HG02840 (cell line): ENCODE measurements around the gene KRT4.

Experiments
- ATAC-seq: cut with Tn5 transposase; IDR thresholded peaks from one replicate; pipeline ENCODE4 v1.9.1; 2021; ENCODE audit warnings: mild to moderate bottlenecking, moderate library complexity, moderate number of reproducible peaks; ENCODE audit not compliant: unreplicated experiment, low FRiP score

Gene KRT4

DNA sequence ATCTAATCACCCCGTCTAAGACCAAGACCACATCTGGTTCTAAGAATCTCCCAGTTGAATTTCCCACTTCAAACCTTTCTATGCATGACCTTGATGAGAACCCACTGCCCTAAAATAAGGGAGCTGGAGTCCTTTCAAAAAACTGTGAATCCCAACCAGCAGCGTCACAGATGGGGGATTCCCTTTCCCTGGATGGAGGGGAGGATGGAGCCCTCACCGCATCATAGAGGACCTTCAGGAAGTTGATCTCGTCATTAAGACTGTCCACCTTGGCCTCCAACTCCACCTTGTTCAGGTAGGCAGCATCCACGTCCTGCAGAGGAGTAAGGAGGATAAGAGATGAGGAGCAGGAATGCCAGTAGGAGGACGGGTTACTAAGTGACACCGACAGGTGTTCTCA, 4.8 kb downstream of the KRT4 start:
- no peak for ATAC-seq

DNA sequence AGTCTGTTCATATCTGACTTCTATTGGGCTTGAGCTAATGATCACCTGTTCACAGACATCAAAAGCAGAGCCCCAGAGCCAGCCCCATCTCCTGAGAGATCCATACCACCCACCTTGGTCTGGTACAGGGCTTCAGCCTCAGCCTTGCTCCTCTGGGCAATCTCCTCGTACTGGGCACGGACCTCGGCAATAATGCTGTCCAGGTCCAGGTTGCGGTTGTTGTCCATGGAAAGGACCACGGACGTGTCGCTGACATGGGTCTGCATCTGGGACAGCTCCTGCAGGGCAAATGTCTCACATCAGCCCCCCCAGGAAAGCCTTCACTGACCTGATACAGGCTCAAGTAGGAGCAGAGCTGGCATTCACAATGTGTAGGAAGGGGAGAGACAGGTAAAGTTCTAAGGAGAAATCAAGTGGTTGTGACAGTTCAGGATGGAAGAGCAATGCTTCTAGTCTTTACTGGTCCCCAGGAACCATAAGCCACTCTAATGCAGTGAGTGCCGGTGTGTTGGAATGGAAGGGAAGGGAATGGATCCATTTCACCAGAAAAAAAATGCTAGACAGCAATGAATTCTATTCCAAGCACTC, 5.2 kb downstream of the KRT4 start:
- no peak for ATAC-seq

DNA sequence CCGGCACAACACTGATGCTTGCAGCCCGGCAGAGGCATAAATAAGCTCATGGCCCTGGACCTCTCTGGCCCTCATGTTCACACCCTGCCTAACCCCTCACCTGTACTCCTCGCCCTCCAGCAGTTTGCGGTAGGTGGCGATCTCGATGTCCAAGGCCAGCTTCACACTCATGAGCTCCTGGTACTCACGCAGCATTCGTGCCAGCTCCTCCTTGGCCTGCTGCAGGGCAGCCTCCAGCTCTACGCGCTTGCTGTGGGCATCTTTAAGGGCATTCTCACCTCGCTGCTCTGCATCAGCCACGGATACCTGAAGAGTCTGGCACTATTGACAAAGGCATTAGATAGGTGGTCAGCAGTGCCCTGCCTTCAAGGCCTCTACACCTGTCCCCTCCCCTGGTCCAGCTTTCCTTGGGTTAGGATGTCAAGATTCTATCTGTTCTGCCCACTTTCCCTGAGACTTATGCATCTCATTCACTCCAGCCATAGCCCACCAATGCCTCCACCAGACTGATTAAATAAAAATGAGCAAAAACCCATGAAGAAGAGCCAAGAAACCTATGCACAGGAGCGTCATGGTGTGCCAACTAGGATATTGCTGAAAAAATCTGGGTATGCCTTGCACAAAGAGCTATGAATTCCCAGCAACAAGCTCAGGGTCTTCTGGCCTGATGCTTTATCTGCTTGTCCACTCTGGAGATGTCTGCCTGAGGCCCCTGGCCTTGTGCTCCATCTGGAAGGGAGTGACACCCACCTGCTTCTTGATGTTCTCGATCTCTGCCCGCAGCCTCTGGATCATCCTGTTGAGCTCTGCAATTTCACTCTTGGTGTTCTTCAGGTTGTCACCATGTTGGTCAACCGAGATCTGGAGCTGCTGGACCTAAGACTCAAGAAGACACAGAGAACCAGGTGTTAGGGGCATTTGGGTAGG, 6.1 kb downstream of the KRT4 start:
- ATAC-seq, result no peak

DNA sequence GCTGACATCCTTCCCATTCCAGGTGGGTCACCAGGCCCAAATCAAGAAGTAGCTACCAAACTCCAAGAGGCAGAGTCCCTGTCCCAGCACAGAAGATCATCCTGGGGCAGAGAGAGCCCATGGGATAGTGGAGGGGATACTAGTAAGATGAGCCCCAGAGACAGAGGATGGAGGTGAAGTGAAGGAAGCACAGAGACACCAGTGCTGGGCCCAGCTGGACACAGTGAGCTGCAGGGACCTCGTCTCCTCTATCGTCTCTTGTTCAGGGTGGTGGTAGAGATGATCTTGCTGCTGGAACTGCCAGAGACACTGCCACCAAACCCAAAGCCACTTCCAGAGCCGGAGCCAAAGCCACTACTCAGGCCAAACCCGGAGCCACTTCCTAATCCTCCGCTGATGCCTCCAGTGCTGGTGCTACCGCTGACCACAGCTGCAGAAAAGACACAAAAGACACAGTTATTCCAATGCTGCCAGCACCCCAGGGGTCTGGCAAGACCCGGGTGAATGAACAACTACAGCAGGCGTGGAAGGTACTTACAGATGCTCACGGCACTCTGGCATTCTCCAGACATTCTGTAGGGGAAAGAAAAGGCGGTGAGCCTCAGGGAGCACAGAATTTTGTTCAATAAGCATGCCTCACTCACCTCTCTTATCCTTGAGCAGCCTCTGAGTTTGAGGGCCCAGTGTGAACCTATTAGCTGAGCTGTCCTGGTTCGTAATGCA, 6.9 kb downstream of the KRT4 start:
- ATAC-seq, result no peak

DNA sequence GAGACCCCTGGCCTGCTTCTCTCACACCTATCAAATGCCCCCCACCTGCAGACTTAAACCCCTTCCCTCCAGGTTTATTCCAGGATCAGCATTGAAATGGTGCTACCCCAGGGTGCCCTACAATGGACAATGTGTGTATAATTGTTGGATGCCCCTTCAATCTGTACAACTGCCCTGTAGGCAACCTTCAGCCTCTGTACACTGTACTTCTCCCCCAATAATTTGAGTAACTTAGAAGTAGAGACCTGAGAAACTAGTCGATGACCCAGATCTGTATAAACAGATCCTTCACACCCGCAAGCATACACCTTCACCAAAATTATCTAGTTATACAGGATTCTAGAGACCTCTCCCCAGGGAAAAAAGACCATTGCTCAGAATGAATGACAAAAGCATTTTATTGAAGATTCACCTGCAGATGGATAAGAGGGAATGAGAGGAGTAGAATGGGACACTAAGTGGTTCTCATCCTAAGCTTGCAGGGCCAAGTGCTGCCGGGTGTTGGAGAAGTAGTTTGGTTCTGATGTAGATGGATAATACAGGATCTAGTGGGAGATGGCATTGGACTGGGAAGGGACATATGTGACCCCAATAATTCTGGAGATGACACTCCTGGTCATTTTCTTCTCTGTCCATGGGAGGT, 7.6 kb downstream of the KRT4 start:
- ATAC-seq, result no peak

DNA sequence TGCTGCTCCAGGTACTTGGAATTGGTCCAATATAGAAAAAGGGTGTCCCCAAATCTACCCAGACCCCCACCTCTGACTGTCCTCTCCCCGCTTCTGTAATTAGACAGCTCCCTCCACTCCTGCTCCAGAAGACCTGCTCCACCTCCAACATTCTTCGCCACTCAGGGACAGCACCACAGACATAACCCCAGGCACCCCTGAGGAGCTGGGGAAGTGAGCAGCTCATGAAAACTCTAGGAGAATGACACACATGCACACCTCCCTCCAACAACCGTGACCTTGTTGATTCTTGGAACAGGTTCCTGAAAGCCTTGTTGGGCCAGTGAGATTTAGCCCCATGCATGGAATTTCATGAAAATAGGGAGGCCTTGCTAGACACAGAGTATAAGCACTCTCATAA, 8.2 kb downstream of the KRT4 start:
- ATAC-seq, result no peak

DNA sequence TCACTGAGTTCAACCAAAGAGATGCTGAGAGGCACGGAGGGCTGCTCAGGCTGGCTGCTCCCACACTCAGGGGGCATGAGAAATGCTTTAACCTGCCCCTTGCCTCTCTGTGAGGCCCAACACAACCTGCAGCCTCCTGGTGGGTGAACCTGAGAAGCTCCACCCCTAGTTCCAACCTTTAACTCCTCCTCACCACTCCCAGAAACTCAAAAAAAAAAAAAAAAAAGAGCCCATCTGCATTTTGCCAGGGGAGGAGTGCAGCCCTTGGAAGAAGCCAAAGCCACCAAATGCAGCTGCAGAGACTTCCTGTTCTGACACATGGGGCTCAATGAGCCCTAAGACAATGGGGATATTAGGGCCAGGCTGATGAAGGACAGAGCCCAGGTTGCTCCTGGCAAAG, 8.9 kb downstream of the KRT4 start:
- ATAC-seq, result no peak

DNA sequence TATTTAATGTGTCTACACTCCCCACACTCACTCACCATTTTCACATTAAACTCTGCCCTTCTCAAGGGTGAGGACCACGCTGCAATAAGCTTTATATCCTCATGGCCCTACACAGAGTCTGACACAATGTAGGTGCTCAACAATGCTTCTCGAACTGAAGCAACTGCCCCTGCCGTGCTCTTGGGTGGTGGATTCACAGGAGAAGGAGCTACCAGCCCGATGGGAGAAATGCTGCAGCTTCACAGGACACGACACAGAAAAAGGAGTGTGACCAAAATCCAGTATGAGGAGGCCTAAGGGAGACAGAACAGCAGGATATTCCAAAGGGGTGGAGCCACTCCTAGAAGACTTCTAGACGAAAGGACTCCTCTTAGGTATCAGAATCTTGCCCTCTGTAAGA, 11.5 kb downstream of the KRT4 start:
- no peak for ATAC-seq

DNA sequence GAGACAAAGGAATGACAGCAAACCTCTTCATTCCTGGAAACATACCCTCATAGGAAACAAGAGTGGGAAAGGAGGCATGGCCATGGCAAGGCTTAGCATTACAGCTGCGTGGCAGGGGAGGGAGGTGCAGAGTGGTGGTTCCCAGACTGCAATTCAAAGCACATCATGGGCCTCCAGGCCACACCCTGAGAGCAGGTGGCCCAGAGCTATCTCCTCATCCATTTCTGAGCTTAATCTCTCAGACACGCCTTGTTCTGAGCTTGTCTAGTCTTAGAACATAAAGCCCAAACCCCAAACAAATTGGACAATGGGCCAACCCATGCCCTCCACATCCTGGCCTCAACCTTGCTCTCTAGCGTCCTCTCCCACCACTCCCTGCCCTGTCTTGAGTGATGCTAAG, 12.1 kb downstream of the KRT4 start:
- ATAC-seq, result no peak

DNA sequence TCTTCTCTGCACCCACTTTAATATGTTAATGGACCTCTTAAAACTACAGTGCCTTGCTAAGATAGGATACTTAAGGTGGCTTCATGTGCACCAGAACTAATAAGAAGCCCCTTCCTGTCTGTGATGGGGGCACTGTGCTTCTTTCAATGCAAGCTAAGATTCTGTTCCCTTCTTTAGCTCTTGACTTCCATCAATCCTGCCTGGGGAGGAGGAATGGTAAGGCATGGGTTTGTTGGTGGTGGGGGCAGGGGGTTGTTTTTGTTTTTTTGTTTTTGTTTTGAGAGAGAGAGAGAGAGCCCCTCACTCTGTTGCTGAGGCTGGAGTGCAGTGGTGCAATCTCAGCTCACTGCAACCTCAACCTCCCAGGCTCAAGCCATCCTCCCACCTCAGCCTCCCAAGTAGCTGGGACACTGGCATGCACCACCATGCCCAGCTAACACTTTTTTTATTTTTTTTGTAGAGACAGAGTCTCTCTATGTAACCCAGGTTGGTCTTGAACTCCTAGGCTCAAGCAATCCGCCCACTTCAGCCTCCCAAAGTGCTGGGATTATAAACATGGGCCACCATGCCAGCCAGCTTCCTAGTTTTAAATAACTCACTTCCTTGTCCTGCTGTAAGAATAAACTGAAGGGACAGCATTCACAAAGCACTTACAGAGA, 13.5 kb downstream of the KRT4 start:
- ATAC-seq, result no peak

DNA sequence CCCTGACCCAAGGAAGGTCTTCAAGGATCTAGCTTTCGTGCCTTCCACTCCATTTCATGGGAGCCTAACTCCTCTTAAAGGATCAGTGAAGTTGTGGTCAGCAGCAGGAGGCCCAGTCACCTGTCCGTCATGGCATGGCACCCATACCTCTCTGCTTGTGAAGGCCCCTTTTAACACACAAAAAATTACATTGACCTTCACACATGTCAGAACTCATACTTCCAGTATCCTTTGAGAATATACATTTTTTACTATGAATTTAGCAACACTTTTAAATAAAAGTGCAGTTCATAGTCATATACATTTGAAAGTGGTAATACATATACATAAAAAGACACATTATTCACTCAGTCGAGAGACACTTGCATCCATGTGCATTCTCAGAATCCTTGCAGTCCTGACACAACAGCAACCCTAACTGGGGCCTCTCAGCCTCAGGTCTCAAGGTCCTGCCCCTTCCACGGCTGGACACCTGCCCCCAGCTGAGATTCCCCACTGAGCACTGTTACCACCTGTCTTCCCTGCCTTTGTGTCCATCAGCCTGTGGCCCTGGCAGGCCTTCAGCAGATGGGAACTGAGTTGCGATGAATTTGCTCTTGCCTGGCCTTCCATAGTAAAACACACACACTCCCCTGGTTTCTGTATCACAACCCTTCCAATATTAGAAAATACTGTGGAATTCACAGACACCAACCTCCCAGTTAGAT, 14.3 kb downstream of the KRT4 start:
- ATAC-seq, result no peak

DNA sequence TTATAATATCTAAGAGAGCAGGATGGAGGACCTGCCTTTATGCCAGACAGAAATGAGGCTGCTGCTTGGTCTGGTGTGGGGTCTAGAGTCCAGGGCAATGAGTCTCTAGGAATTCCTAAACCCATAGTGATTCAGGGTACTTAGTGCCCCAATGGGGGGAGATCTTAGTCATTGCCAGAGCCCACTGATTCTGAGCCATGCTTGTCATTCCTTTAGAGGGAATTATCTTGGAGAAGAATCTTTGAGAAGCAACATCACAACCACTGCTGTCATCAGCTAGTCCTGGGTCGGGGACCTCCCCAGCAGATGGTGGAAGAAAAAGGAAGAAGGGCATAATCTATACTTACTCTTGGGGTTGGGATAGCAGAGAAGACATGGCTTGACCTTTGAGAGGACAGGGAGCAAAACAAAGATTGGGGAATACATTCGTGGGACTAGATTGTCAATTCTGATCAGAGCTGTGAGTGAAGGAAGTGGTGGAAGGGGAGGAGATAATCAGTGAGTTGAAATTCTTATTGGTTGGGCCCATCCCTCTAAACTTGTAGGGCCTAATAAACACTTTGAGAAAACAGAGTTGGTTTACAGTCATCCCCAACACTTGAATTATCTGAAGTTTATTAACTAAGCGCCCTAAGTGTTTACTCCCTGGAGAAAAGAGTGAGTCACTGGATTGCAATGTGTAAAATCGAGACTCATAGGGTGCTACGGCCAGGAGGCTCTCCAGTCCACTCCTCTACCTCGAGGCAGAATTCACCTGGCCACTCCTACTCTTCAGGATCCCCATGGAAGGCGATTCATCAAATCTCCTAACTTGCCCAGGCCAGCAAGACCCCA, 15.0 kb downstream of the KRT4 start:
- ATAC-seq, result no peak

DNA sequence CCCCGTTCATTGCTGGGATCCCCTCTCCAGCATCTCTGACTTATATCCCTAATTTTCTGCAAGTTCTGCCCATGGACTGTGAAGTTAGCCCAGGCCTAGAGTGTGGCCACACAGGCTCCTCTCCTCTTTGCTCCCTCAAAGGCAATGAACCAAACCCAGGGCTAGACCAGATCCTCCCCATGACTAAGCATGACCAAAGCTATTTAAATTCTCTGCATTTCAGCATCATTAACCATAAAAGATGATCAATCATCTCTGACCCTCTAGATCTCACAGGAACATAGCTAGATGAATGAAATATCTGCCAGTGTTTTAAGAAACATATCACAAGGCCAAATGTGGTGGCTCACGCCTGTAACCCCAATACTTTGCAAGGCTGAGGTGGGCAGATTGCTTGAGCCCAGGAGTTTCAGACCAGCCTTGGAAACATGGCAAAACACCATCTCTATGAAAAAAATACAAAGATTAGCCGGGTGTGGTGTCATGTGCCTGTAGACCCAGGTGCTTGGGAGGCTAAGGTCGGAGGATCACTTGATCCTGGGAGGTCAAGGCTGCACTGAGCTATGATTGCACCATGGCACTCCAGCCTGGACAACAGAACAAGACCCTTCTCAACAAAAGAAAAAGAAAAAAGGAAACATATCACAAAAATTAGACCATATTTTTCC, 15.8 kb downstream of the KRT4 start:
- no peak for ATAC-seq

DNA sequence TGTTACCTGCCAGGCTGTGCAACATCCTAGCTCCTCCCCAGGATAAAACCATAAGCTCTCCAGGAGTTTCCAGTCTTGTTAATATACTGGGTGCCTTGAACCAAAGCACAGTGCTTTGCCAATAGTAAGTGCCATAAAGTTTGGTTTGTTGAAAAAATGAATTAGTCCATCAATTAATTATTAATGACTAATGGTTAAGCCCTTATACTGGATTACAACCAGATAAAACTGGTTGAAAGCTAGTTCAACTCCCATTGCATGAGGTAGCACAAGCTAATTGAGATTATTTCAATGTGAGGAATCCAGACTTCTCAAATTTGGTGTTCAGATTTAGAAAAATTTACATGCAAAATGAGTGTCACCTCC, 16.4 kb downstream of the KRT4 start:
- ATAC-seq, result no peak

DNA sequence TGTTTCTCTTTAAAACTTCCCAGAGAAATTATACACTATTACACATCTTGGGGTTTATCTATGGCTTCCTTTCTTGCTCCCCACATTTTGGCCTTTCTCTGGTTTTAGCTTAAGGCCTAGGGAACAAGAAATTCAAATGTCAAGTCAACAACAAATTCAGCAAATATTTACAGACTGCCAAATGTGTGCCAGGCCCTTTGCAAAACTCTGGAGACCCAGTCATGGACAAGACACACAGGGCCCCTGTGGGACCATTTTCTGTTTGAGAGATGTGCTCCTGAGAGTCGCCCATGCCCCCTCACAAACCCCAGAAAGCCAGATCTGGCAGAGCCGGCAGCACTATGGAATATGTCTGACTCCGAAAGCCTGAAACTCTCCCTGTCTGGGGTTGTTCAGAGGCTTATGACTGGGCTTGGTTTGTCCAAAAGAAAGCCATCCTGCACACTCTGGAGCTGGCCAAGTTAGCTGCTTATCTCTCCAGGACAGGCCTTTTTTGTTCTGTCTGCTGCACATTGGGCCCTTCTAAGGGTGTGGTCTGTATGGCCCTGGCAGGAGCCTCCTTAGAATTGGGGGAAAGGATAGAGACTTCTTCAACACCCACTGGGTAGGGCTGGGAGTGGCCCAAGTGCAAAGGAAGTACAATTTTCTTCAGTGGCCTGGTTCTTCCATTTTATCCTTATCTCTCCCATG, 16.9 kb downstream of the KRT4 start:
- no peak for ATAC-seq

DNA sequence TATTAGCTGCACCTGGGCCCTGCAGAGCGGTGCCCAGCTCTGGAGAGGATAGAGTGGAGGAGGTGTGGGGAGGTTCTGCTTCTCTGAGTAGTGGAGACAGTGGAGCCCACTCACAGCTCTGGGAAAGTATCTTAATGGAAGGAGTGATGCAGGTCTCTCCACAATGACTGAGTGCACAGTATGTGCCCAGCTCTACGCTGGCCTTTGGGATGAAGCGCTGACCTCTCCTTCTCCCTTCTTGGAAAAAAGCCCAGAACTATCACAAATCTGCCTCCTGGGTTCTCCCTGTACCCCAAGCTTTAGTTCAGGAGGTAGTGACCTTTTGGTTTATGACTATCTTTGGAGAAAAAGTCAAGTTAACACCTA, 17.5 kb downstream of the KRT4 start:
- no peak for ATAC-seq

DNA sequence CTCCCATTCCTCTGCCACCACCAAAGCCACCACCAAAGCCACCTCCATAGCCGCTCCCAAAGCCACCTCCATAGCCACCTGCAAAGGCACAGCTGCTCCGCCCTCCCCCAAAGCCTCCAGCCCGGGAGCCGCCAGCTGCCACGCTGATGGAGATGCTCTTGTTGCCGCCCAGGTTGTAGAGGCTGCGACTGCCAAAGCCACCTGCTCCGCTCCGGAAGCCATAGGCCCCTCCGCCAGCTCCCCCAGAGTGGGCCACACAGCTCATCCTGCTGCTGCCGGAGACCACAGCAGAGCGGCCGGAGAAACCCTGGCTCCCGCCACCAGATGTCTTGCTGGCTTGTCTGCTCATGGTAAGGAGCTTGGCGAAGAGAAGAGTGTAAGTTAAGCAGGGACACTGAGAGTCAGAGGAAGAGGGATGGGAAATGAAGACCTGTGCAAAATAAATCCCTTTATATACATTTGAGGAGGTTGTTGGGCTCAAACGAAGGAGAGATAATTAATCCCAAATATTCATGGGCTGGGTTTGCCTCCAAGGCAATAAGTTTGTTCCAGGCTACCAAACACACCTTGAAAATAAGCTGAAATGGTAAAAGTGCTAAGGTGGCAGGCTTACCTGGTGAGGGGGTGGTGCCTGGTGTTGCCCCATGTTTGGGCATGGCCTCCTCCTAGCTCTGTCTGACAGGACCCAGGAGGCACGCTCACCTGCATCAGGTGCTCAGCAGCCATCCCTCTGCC, 18.1 kb downstream of the KRT4 start, which contains the start of gene KRT3:
KRT3 (minus strand) TSS at position 424 of the 735 bp plus-strand sequence; CDS start at position 349, 75 bp downstream.
- no peak for ATAC-seq
